Measurements from ENCODE around the gene CTXN1.

DNA sequence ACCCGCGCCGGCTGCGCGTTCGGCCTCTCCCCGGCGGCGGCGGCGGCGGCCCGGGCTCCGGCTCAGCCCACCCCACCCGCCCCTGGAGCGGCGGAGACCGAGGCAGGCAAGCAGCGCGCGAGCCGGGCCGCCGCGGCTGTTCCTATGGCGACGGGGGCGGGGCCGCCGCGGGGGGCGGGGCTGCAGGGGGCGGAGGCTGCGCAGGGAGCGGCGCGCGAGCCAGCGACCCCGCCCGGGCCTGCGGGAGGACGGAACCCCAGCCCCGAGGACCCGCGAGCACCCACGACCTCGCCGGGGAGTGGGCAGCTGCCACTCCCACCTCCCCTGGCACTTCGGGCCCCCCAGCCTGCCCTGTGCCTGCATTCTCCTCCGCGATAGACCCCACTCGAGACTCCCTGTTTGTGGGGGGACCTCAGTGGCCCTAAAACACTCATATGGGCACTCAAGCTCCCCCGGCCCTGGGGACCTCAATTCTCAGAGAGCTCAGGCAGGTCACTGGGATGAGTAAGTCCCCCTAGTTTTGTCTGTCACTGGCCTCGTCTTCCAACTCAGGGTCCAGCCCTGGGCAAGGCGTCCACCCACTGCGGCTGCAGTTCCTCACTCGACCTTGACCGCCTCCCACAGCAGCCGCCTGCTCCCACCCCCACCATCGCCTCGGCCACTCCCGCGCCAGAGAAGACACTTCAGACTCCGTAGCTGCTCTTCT, at the start of gene CTXN1:
- TF ChIP-seq CTCF (IDR thresholded peaks at IDR 0.05) (no peak), EZH2 (IDR thresholded peaks at IDR 0.05; ENCODE audit: borderline replicate concordance, insufficient read depth, low read depth, low read length, poor library complexity, severe bottlenecking) (no peak)
